GM23338 (cell line): Measurements from ENCODE around the gene RHOA. TPM values are rescaled to one million over a fixed set of nuclear protein-coding genes. Genes with fewer than 3 reads are reported as not detected.

ENCODE experiments used
- ATAC-seq: fragments of 200-7000 bp; cut with Tn5 transposase; 3 replicates; pipeline ENCODE4 v1.9.1; 2020
- DNase-seq: peaks from one replicate; pipeline ENCODE4 v3.0.0-alpha.2; 2015; ENCODE audit warnings: low spot score
- H2AFZ ChIP-seq: fragments of 200-600 bp; sonication (generic); 2 replicates; pipeline ENCODE4 v1.8.0; 2016; ENCODE audit warnings: antibody characterized with exemption, mild to moderate bottlenecking, moderate library complexity
- H3F3A ChIP-seq: fragments of 200-600 bp; sonication (generic); replicated peaks from 2 replicates; pipeline ENCODE4 v1.8.0; 2017; ENCODE audit warnings: antibody characterized with exemption, mixed run types, low read depth
- H3K27ac ChIP-seq: fragments of 200-600 bp; sonication (generic); 2 replicates; pipeline ENCODE4 v1.6.1; 2016; ENCODE audit warnings: low read depth
- H3K27me3 ChIP-seq: fragments of 200-600 bp; sonication (generic); 2 replicates; pipeline ENCODE4 v1.8.0; 2016; ENCODE audit warnings: mild to moderate bottlenecking, mixed run types, moderate library complexity; ENCODE audit not compliant: insufficient read depth
- H3K36me3 ChIP-seq: fragments of 200-600 bp; sonication (generic); 2 replicates; pipeline ENCODE4 v1.8.0; 2016; ENCODE audit warnings: mild to moderate bottlenecking; ENCODE audit not compliant: insufficient read depth
- H3K4me1 ChIP-seq: fragments of 200-600 bp; sonication (generic); 2 replicates; pipeline ENCODE4 v1.8.0; 2016; ENCODE audit warnings: mild to moderate bottlenecking, moderate library complexity; ENCODE audit not compliant: insufficient read depth
- H3K4me2 ChIP-seq: fragments of 200-600 bp; sonication (generic); 2 replicates; pipeline ENCODE4 v1.7.1; 2017; ENCODE audit warnings: mixed run types
- H3K4me3 ChIP-seq: fragments of 200-600 bp; sonication (generic); 2 replicates; pipeline ENCODE4 v1.6.1; 2016; ENCODE audit warnings: mixed run types
- H3K79me2 ChIP-seq: fragments of 200-600 bp; sonication (generic); replicated peaks from 2 replicates; pipeline ENCODE4 v1.8.0; 2017; ENCODE audit warnings: mild to moderate bottlenecking; ENCODE audit not compliant: insufficient read depth
- H3K9me2 ChIP-seq: fragments of 200-600 bp; sonication (generic); 2 replicates; pipeline ENCODE4 v1.8.0; 2017; ENCODE audit not compliant: insufficient read depth
- H4K20me1 ChIP-seq: fragments of 200-600 bp; sonication (generic); replicated peaks from 2 replicates; pipeline ENCODE4 v1.8.0; 2017; ENCODE audit warnings: mild to moderate bottlenecking; ENCODE audit not compliant: insufficient read depth
- H3K27ac Mint-ChIP-seq: 2 replicates; pipeline ENCODE4 v1.8.0; 2020; ENCODE audit warnings: inconsistent platforms, mild to moderate bottlenecking, moderate library complexity, mixed read lengths
- H3K27me3 Mint-ChIP-seq: 3 replicates; pipeline ENCODE4 v1.8.0; 2022; ENCODE audit warnings: low read depth, mild to moderate bottlenecking, moderate library complexity, mixed read lengths, inconsistent platforms; ENCODE audit not compliant: insufficient read depth, poor library complexity
- H3K36me3 Mint-ChIP-seq: 3 replicates; pipeline ENCODE4 v1.8.0; 2021; ENCODE audit warnings: low read depth, mild to moderate bottlenecking, inconsistent platforms, moderate library complexity, mixed read lengths
- H3K4me1 Mint-ChIP-seq: 3 replicates; pipeline ENCODE4 v1.8.0; 2020; ENCODE audit warnings: mild to moderate bottlenecking, inconsistent platforms, mixed read lengths
- H3K4me3 Mint-ChIP-seq: 3 replicates; pipeline ENCODE4 v1.8.0; 2021; ENCODE audit warnings: moderate library complexity, mild to moderate bottlenecking, inconsistent platforms, mixed read lengths
- H3K9me3 Mint-ChIP-seq: 3 replicates; pipeline ENCODE4 v1.8.0; 2020; ENCODE audit warnings: moderate library complexity, mild to moderate bottlenecking, inconsistent platforms, mixed read lengths
- NANOG ChIP-seq: IDR thresholded peaks from 2 replicates; pipeline ENCODE4 v1.6.1; 2016; ENCODE audit warnings: antibody characterized with exemption, borderline replicate concordance
- POLR2AphosphoS5 ChIP-seq: IDR thresholded peaks from 2 replicates; pipeline ENCODE4 v1.6.1; 2016; ENCODE audit warnings: antibody characterized with exemption, low read depth
- ZNF331 ChIP-seq: fragments of 250-450 bp; sonication (Bioruptor Pico); IDR thresholded peaks from 2 replicates; pipeline ENCODE4 v1.5.0; 2020; ENCODE audit warnings: low read depth, mild to moderate bottlenecking, moderate library complexity
- polyA plus RNA-seq: library from polyadenylated mRNA; unstranded; fragments of >200 nt; fragmentation: Nextera tagmentation; extraction: Ambion mirVana; gene quantifications from 2 replicates; pipeline ENCODE4 v1.2.1, GENCODE V29; 2016
- total RNA-seq: library from RNA; depleted of rRNA; stranded (reverse); fragments of >200 nt; shearing (Covaris generic); gene quantifications from 2 replicates; pipeline ENCODE4 v1.2.3, GENCODE V29; 2014
- TF ChIP-seq, protein P1 (sequence below): IDR thresholded peaks from one replicate; pipeline ENCODE4 v1.6.1; 2018; ENCODE audit warnings: antibody characterized with exemption; ENCODE audit not compliant: unreplicated experiment
- TF ChIP-seq, protein P2 (sequence below): fragments of 250-450 bp; sonication (Bioruptor Pico); IDR thresholded peaks from 2 replicates; pipeline ENCODE4 v1.5.0; 2020; ENCODE audit warnings: mild to moderate bottlenecking, moderate library complexity

Gene RHOA
- total and polyA plus RNA-seq, 2 experiments from 2014 or later: 248 to 373 TPM

DNA sequence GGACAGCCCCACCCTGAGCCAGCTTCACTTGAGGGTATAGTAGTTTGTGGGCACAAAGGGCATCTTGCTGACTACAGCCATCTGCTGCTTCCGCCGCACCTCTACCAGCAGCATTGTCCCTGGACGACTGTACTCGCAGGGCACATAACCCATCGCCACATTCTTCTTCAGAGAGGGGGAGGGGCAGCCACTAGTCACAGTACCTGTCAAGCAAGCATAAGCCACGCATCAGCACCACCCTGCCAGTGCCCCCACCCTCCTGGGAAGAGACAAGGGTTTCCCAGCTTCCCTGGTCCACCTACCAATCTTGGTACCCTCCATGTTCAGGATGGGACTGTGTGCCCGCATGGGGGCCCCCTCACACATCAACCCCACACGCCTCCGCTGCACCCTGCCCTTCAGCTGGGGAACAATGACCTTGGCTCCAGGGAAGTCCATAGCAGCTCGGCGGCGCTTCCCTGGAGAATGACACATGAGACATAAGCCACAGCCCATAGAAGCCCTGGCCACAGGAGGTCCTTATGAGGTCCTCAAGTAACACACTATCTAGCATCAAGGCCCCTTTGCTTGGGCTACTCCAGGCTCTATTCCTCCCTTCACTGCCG is 5.8 kb upstream of the RHOA start (continued):
- TF ChIP-seq, protein P1, sequence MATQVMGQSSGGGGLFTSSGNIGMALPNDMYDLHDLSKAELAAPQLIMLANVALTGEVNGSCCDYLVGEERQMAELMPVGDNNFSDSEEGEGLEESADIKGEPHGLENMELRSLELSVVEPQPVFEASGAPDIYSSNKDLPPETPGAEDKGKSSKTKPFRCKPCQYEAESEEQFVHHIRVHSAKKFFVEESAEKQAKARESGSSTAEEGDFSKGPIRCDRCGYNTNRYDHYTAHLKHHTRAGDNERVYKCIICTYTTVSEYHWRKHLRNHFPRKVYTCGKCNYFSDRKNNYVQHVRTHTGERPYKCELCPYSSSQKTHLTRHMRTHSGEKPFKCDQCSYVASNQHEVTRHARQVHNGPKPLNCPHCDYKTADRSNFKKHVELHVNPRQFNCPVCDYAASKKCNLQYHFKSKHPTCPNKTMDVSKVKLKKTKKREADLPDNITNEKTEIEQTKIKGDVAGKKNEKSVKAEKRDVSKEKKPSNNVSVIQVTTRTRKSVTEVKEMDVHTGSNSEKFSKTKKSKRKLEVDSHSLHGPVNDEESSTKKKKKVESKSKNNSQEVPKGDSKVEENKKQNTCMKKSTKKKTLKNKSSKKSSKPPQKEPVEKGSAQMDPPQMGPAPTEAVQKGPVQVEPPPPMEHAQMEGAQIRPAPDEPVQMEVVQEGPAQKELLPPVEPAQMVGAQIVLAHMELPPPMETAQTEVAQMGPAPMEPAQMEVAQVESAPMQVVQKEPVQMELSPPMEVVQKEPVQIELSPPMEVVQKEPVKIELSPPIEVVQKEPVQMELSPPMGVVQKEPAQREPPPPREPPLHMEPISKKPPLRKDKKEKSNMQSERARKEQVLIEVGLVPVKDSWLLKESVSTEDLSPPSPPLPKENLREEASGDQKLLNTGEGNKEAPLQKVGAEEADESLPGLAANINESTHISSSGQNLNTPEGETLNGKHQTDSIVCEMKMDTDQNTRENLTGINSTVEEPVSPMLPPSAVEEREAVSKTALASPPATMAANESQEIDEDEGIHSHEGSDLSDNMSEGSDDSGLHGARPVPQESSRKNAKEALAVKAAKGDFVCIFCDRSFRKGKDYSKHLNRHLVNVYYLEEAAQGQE: no peak

DNA sequence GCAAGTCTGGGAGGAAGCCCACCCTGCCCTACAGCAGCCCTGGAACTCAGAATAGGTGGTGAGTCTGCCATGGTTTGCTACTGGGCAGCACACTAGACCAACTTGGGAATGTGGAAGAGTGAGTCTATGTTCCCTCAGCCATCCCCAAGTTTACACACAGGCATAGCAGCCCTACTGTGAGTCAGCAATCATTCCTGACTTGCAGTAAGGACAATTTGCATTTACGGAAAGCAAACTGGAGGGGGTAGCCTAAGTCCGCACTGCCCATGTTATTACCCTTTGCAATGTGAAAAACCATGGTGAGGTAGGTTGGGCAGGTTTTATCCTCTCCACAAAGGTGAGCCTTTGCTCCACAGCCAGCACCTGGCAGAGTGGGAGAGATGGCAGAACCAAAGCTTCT is 5.1 kb upstream of the RHOA start:
- Histone ChIP-seq H3F3A (peaks cover 14% of the 10 kb centered on the region), H3K9me2 (no peaks in the 10 kb centered on the region), H3K4me1 (peaks cover 7% of the 10 kb centered on the region), H3K27ac (0 out of 2 replicates have a peak overlapping the region, but pooled peaks have one; percentile 50), H4K20me1 (no peaks in the 10 kb centered on the region), H2AFZ (no peak overlapping the region), H3K4me2 (no peak overlapping the region), H3K36me3 (no peaks in the 10 kb centered on the region), H3K27me3 (no peaks in the 10 kb centered on the region), H3K4me3 (no peak overlapping the region), H3K79me2 (peaks cover 6% of the 10 kb centered on the region; the same call in 1 of the 2 replicates)
- DNase-seq (no peak), ATAC-seq (no peak)
- Mint-ChIP-seq H3K27ac (peak overlapping the region; percentile 89; the same call in 1 of the 2 replicates), H3K4me1 (peaks cover 19% of the 10 kb centered on the region), H3K4me3 (no peak overlapping the region), H3K27me3 (peaks cover 11% of the 10 kb centered on the region), H3K36me3 (peaks cover 33% of the 10 kb centered on the region), H3K9me3 (no peaks in the 10 kb centered on the region)
- no peak for TF ChIP-seq NANOG
- TF ChIP-seq, protein P2, sequence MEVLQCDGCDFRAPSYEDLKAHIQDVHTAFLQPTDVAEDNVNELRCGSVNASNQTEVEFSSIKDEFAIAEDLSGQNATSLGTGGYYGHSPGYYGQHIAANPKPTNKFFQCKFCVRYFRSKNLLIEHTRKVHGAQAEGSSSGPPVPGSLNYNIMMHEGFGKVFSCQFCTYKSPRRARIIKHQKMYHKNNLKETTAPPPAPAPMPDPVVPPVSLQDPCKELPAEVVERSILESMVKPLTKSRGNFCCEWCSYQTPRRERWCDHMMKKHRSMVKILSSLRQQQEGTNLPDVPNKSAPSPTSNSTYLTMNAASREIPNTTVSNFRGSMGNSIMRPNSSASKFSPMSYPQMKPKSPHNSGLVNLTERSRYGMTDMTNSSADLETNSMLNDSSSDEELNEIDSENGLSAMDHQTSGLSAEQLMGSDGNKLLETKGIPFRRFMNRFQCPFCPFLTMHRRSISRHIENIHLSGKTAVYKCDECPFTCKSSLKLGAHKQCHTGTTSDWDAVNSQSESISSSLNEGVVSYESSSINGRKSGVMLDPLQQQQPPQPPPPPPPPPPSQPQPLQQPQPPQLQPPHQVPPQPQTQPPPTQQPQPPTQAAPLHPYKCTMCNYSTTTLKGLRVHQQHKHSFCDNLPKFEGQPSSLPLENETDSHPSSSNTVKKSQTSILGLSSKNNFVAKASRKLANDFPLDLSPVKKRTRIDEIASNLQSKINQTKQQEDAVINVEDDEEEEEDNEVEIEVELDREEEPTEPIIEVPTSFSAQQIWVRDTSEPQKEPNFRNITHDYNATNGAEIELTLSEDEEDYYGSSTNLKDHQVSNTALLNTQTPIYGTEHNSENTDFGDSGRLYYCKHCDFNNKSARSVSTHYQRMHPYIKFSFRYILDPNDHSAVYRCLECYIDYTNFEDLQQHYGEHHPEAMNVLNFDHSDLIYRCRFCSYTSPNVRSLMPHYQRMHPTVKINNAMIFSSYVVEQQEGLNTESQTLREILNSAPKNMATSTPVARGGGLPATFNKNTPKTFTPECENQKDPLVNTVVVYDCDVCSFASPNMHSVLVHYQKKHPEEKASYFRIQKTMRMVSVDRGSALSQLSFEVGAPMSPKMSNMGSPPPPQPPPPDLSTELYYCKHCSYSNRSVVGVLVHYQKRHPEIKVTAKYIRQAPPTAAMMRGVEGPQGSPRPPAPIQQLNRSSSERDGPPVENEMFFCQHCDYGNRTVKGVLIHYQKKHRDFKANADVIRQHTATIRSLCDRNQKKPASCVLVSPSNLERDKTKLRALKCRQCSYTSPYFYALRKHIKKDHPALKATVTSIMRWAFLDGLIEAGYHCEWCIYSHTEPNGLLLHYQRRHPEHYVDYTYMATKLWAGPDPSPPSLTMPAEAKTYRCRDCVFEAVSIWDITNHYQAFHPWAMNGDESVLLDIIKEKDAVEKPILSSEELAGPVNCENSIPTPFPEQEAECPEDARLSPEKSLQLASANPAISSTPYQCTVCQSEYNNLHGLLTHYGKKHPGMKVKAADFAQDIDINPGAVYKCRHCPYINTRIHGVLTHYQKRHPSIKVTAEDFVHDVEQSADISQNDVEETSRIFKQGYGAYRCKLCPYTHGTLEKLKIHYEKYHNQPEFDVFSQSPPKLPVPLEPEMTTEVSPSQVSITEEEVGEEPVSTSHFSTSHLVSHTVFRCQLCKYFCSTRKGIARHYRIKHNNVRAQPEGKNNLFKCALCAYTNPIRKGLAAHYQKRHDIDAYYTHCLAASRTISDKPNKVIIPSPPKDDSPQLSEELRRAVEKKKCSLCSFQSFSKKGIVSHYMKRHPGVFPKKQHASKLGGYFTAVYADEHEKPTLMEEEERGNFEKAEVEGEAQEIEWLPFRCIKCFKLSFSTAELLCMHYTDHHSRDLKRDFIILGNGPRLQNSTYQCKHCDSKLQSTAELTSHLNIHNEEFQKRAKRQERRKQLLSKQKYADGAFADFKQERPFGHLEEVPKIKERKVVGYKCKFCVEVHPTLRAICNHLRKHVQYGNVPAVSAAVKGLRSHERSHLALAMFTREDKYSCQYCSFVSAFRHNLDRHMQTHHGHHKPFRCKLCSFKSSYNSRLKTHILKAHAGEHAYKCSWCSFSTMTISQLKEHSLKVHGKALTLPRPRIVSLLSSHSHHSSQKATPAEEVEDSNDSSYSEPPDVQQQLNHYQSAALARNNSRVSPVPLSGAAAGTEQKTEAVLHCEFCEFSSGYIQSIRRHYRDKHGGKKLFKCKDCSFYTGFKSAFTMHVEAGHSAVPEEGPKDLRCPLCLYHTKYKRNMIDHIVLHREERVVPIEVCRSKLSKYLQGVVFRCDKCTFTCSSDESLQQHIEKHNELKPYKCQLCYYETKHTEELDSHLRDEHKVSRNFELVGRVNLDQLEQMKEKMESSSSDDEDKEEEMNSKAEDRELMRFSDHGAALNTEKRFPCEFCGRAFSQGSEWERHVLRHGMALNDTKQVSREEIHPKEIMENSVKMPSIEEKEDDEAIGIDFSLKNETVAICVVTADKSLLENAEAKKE (CRISPR knock-in tag): no peak
- no peak for TF ChIP-seq ZNF331
- TF ChIP-seq POLR2AphosphoS5: no peak
